Lung (tissue), 12 donors: ENCODE measurements around the gene ACOD1. TPM values are rescaled to one million over a fixed set of nuclear protein-coding genes. Genes with fewer than 3 reads are reported as not detected.

Experiments used
- ATAC-seq: fragments of 200-7000 bp; cut with Tn5 transposase; one replicate; pipeline ENCODE4 v1.9.1; 2020; ENCODE audit warnings: moderate number of reproducible peaks; ENCODE audit not compliant: insufficient read depth, low FRiP score
- DNase-seq, 3 donors: peaks; one replicate each; pipeline ENCODE4 v3.0.0-alpha.2; 2013 to 2017
- H3K27ac ChIP-seq, 2 donors: one replicate each; pipeline ENCODE4 v1.5.1; 2013; ENCODE audit warnings: mild to moderate bottlenecking in 2 of 2, moderate library complexity in 2 of 2, control low read depth in 1 of 2, inconsistent platforms in 1 of 2, low read depth in 1 of 2, low read length in 1 of 2
- H3K27me3 ChIP-seq, 3 donors: one replicate each; pipeline ENCODE4 v1.5.1; 2013; ENCODE audit warnings: low read length in 2 of 3; ENCODE audit not compliant: control insufficient read depth in 3 of 3, insufficient read depth in 3 of 3
- H3K36me3 ChIP-seq, 4 donors: one replicate each; pipeline ENCODE4 v1.5.1; 2013; ENCODE audit warnings: low read length in 4 of 4, mild to moderate bottlenecking in 1 of 4, moderate library complexity in 1 of 4; ENCODE audit not compliant: control insufficient read depth in 4 of 4, insufficient read depth in 4 of 4
- H3K4me1 ChIP-seq, 5 donors: one replicate each; pipeline ENCODE4 v1.5.1; 2013; ENCODE audit warnings: low read length in 5 of 5, mild to moderate bottlenecking in 2 of 5, moderate library complexity in 1 of 5; ENCODE audit not compliant: control insufficient read depth in 5 of 5, insufficient read depth in 5 of 5
- H3K4me3 ChIP-seq: one replicate; pipeline ENCODE4 v1.5.1; 2013; ENCODE audit warnings: mild to moderate bottlenecking, control low read depth, moderate library complexity
- H3K9ac ChIP-seq, 2 donors: one replicate each; pipeline ENCODE4 v1.5.1; 2013; ENCODE audit warnings: low read length in 2 of 2, control low read depth in 1 of 2; ENCODE audit not compliant: insufficient read depth in 1 of 2
- H3K9me3 ChIP-seq, 4 donors: one replicate each; pipeline ENCODE4 v1.5.1; 2013; ENCODE audit warnings: low read length in 3 of 4, mild to moderate bottlenecking in 1 of 4, moderate library complexity in 1 of 4; ENCODE audit not compliant: control insufficient read depth in 4 of 4, insufficient read depth in 3 of 4
- CTCF ChIP-seq: IDR thresholded peaks from 2 replicates; pipeline ENCODE4 v1.5.1; 2012; ENCODE audit warnings: mild to moderate bottlenecking; ENCODE audit errors: control extremely low read depth, extremely low read depth
- WGBS, 2 donors: extraction: QIAGEN DNeasy Blood & Tissue Kit; methylation state at CpG; one replicate each; pipeline ENCODE4 v1.1.7; 2013; 5-methylcytosine and 5-hydroxymethylcytosine counted together
- polyA plus RNA-seq, 2 donors: library from polyadenylated mRNA; stranded (reverse); fragments of 200-250 nt; gene quantifications; one replicate each; pipeline ENCODE4 v1.2.1, GENCODE V29; 2013
- total RNA-seq, 2 donors: library from RNA; depleted of rRNA in 1 of 2; stranded (reverse); fragments of >200 nt in 1 of 2; gene quantifications; one replicate each; pipeline ENCODE4 v1.2.1, GENCODE V29; 2014 to 2021
- donor health status: control.
- donor health status: control.
- donor health status: Bipolar disorder and iron deficiency.
- donor health status: healthy.
- donor health status: DM: yes; HTN: yes; CAD: no.

ACOD1 gene
- total and polyA plus RNA-seq, 4 donors = 0.10 to 11.0 TPM; not detected in 2

GRCh38 chr13:76921516-76921915 is 26.8 kb upstream of the ACOD1 start:
- no peaks in the 10 kb centered on the region for H3K27me3 ChIP-seq
- no peaks in the 10 kb centered on the region for H3K36me3 ChIP-seq
- DNase-seq (no peak), ATAC-seq (no peak)
- H3K4me1 ChIP-seq = no peaks in the 10 kb centered on the region
- no peak overlapping the region for H3K4me3 ChIP-seq
- WGBS, 2 donors = 93 to 95% methylated on average over 1 of the region's 1 CpG
- no peak overlapping the region for H3K27ac ChIP-seq
- H3K9ac ChIP-seq = no peak overlapping the region
- H3K9me3 ChIP-seq = no peaks in the 10 kb centered on the region
- no peak for TF ChIP-seq CTCF

DNA sequence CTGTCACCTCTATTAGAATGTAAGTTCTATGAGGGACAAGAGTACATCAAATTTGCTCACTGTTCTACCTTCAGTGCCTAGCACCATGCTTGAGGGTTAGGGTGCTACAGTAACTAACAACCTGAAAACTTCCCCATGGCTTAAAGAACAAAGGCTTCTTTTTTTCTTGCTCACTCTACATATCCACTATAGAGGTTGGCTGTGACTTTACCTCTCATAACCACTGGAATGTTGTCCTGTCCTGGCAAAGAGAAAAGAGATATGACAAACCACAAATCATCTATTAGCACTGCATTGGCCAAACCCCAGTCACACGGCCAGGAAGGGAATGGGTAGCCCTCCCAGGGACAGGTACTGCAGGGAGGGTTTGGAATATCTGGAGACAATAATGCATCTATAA is 23.2 kb upstream of the ACOD1 start:
- 86 to 95% methylated on average over 1 of the region's 1 CpG for WGBS, 2 donors
- Histone ChIP-seq H3K27me3 (no peaks in the 10 kb centered on the region), H3K9ac (no peak overlapping the region), H3K9me3 (no peaks in the 10 kb centered on the region), H3K27ac (no peak overlapping the region), H3K4me1 (no peaks in the 10 kb centered on the region), H3K4me3 (no peak overlapping the region), H3K36me3 (no peaks in the 10 kb centered on the region)
- TF ChIP-seq CTCF = no peak
- ATAC-seq = no peak
- no peak for DNase-seq

- Histone ChIP-seq H3K27ac (no peak overlapping the region), H3K9ac (no peak overlapping the region), H3K4me1 (no peaks in the 10 kb centered on the region), H3K27me3 (no peaks in the 10 kb centered on the region), H3K36me3 (no peaks in the 10 kb centered on the region), H3K4me3 (no peak overlapping the region), H3K9me3 (no peaks in the 10 kb centered on the region)
- TF ChIP-seq CTCF = no peak
- DNase-seq = no peak
- no peak for ATAC-seq
- 53 to 79% methylated on average over 5 of the region's 5 CpGs for WGBS, 2 donors
These were observed 20.4 kb upstream of the ACOD1 start for GRCh38 chr13:76927955-76928354.

GRCh38 chr13:76928456-76928855 is 19.9 kb upstream of the ACOD1 start:
- H3K9ac ChIP-seq = no peak overlapping the region
- no peak overlapping the region for H3K4me3 ChIP-seq
- H3K4me1 ChIP-seq = no peaks in the 10 kb centered on the region
- WGBS, 2 donors = 82 to 91% methylated on average over 3 of the region's 3 CpGs
- no peaks in the 10 kb centered on the region for H3K27me3 ChIP-seq
- H3K9me3 ChIP-seq = no peaks in the 10 kb centered on the region
- peak in 2 of 3 donors; percentile 16 to 42 for DNase-seq
- ATAC-seq = no peak
- no peak overlapping the region for H3K27ac ChIP-seq
- no peak for TF ChIP-seq CTCF
- H3K36me3 ChIP-seq = no peaks in the 10 kb centered on the region
